HG03571 (cell line): ENCODE results near the gene SH3D21.

ENCODE experiments used
- ATAC-seq: cut with Tn5 transposase; IDR thresholded peaks from one replicate; pipeline ENCODE4 v1.9.1; 2021; ENCODE audit not compliant: unreplicated experiment

SH3D21 gene

DNA sequence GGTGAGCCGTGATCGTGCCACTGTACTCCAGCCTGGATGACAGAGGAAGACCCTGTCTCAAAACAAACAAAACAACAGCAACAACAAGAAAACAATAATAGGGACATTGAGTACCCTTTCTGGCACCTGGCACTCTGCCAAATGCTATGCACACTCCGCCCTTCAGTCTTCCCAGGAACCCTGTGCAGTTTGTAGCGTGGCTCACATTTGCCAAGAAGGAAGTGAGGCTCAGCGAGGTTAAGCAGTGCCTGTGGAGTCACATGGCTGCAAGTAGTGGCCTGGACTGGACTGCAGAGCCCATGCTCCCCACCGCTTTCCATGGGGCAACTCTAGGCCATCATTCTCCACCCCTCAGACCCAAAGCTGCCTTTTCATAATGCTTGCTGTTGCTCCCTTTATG lies 22.5 kb downstream of the SH3D21 start:
- no peak for ATAC-seq

DNA sequence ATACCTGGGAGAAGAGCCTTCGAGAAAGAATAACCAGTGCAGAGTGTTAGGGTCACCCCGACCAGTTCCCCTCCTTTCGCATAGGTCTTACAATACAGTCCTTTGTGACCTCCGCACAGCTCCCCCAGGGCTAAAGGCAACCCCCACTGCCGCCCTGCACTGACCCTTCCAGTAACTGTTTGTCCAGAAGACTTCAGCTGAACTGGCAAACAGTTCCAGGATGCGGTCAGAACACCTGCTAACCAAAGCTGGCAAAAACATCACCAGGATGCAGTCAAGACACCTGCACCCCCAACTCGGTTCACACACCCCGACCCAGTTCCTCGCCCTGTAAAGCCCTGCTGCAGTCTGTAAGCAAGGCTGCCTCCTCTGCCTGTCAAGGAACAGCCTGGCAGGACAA lies 23.6 kb downstream of the SH3D21 start:
- ATAC-seq, result no peak

DNA sequence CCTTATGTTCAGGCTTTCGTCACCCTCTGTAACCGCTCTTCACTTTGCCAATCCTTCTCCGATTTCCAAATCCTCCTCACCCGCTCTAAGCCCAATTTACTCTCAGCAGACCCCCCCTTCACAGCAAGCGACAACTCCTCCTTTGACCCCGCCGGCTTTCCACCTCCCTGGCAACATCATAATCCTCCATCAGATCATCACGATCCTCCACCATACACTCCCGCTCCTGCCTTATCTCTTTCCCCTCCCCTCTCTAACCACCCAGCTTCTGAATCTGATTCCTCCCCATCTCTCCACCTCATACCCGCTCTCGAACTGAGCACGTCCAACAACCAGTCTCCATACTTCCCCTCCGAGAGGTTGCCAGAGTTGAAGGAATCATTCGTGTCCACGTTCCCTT lies 24.8 kb downstream of the SH3D21 start:
- no peak for ATAC-seq

DNA sequence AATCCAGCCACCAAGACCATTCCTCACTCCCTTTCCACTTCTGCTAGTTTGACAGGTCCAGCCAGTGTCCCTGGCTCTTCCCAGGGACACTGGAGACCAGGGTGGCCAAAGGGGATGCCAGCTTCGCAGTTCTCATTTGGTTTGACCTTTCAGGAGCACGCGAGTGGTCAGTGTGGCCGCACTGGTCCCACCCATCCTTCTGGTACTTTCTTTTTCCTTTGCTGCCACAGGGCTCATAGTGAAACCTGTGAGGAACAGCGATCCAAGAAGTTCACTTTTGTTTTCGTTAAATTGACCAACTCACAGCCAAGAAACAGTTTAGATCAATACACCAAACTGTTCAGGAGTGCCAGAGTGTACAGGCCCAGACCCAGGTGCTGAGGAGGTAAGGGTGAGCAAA lies 31.7 kb downstream of the SH3D21 start:
- ATAC-seq, result no peak

GRCh38 chr1:36339215-36339614 lies 33.0 kb downstream of the SH3D21 start:
- ATAC-seq, result no peak

GRCh38 chr1:36339615-36340014 lies 33.4 kb downstream of the SH3D21 start:
- no peak for ATAC-seq

DNA sequence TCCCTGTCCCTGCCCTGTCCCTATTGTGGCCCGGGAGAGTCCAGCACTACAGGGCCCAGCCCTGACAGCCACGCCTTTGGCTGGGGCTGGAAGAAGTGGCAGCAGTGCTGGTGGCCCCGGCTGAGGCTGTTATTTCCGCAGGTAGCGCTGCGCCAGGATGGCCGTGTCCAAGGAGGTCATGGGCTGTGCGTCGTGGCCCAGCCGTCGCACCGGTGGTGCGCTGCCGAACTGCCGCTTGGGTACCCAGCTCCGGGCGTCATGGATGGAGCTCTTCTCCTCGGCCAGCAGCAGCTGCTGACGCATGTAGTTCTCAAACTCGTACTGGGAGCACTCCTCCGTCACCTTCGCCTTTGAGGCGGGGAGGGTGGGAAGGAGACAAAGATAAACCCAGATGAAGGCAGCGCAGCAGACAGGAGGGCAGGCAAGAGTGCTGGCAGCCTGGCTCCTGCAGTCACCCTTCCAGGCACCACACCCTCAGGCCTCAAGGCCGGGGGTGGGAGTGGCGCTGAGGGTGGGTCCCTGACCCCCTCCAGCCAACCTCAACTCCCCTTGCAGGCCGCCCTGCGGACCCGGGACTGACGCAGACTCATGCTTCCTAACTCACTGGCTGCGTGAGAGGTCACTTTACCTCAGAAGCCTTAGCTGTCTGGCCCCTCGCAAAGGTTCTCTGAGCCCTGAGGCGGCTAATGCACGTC lies 35.6 kb downstream of the SH3D21 start:
- ATAC-seq, result no peak

- no peak for ATAC-seq
Observed at GRCh38 chr1:36342426-36343185, 36.4 kb downstream of the SH3D21 start.

DNA sequence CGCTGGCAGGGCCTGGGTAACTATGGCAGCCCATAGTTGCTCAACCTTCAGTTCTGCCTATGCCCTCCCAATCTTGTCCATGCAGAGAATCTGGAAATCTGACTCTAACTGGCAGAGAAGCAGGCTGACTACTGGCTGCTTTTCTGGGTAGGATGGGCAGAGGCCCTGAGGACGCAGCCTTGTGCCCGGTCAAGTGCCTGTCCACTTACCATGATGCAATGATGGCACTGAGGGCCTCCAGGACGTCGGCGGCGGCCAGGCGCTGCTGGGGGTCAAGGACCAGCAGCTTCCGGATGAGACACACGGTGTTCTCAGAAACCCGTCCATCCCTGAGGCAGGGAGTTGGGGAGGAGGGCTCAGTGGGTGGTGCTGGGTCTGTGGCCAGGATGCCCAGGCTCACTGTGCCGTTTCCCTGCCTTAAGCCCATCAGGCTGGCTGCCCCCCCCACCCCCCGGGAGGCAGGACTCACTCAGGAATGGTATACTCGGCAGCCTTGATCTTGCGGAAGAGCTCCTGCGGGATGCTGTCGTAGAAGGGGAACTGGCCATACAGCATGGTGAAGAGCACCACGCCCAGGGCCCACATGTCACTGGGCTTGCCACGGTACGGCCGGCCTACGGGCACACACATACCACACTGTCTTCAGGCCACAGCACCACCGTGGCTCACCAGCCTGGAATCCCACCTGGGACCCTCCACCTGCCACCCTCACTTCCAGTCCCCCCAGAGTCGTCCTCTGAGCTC lies 37.7 kb downstream of the SH3D21 start:
- no peak for ATAC-seq

DNA sequence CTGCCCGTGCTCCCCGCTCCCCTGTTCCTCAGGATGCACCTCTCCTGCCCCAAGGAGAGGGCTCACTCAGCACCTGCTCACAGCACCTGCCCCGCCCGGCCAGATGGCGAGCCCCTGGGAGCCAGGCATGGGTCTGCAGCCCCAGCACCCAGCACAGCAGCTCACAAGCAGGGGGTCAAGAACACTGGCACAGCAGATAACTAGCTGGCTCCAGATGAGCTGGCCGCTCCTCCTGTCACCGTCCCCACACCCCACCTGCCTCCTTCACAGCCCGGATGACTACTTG lies 38.2 kb downstream of the SH3D21 start:
- ATAC-seq, result no peak

DNA sequence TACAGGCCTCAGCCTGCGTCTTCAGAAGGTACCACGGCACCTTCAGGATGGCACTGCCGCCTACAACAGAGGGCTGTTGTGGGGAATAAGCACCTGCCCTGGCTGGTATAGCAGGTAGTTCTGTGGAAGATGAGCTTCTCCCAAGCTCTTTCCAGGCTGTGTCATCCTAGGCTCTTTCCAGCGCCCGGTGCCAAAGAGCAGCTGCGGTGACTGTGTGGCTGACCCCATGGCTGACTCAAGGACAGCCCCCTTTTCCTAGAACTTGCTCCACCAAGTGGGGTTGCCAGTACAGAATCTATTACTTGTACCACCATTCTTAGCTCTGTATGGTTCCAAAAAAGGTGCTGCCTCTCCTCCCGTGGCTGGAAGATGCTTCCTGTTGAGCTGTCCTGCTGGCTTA lies 39.2 kb downstream of the SH3D21 start:
- ATAC-seq, result no peak

DNA sequence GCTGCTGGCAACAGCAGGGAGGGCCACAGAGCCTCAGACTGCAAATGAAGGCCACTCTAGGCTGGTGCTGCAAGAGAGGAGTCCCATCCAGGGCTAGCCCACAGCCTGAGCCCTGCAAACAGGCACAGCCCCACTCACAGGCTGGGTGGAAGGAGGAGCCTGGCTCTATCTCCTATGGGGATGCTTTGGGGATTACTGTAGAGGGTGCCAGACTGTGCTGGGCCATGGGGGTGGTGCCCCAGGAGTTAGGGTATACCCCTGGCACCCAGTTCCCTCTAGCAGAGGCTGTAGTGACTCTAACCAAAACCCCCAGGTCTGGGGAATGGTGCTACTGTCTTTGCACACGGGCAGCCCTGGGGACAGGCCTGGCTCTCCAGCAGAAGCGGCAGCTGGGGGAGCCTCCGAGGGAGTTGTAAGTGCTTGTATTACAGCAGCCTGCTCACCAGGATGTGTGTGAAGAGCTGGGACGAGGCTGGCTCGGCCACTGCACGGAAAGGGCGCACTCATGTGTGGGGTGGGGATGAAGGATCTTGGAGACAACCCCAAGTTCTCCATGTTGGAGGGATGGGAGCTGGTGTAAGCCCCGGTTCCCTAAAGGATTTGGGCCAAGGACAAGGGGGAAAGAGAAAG lies 40.7 kb downstream of the SH3D21 start:
- ATAC-seq, result no peak

DNA sequence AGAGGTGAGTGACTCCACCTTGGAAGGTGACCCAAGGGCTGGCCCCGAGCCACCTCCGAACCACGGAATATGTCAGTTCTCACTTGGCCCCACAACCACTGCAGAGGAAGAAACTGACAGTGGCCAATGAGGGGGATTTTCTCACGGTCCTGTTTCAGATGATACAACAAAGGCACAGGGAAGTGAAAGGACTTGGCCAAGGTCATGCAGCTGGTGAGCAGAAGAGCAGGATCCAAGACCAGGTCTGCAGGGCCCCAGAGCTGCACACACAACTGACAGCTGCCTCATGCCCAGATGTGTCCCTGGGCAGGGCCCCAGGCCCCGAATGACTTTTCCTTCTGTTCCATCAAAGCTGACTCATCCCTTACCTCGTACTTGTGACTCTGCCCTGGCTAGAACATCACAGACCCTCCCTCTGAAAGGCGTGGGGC lies 43.1 kb downstream of the SH3D21 start:
- ATAC-seq, result peak; percentile 58

DNA sequence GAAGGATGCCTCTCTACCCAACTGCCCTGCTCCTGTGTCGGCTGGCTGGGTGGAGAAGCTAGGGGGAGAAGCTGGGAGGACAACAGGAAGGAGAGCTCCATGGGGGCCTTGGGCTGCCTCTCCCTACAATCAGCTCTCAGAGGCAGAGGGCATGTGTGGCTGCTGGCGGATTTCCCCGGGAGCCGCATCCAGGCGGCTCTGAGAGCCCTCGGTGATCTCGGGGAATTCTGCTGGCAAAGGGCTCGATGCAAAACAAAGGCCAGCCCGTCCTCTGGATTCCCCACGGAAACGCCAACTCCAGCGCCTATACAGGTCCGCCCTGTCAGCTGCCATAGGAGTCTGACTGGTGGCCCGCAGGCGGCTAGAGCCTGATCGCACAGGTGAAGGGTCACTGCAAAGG lies 43.7 kb downstream of the SH3D21 start:
- ATAC-seq, result no peak

DNA sequence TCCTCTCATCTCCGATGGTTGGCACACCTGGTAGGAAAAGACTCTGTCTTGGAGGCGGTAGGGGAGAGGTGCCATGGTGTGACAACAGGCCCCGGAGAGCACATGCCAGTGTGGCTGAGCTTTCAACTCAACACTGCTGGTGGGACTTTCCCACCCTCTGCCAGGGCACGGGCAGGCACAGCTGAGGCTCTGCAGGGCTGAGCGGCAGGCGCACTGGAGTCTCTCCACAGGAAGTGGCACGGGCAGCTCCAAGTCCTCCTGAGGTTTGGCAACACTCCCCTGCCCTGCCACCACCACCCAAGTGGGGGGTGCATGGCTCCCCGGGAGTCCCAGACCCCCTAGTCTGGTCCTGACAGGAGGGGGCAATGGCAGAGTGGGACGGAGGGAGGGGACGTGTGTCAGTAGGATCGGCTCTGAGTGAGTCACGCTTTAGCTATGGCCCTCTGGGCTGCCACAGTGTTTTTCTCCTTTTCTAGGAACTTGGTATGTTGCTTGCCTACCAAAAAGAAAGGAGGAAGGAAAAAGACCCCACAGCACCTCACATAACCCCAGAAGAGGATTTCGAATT lies 44.6 kb downstream of the SH3D21 start:
- no peak for ATAC-seq

DNA sequence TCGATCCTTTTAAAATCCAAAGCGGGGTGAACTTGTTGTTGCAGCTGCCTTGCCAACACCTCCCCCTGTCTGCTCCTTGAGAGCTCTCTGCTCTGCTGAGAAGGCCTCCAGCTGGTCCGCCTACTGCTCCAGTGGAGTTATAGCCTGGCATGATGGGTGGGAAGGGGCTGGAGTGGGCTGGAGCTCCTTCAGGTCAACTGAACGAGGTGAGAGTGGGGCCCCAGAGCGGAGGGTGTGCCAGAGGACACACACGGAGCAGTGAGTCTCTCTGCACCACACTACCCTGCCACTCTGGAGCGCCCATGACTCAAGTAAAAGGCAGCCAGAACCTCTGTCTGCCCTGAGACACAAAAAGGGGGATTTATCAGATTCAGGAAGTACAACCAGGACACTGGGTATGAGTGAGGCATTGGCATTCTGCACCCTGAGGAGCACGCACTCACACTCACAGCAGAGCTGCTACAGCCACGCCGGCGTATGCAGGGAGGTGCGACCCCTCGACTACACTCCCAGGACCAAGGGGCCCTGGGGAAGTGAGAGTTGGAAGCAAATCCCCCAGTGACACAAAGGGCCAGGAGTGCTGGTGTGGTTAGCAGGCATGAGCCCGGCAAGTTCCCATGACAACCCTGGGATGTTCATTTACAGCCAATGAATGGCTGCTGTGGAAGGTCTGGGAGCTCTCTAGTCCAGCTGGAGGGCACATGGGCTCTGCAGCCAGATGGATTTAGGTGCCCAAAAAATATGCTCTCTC lies 45.2 kb downstream of the SH3D21 start:
- ATAC-seq, result no peak

DNA sequence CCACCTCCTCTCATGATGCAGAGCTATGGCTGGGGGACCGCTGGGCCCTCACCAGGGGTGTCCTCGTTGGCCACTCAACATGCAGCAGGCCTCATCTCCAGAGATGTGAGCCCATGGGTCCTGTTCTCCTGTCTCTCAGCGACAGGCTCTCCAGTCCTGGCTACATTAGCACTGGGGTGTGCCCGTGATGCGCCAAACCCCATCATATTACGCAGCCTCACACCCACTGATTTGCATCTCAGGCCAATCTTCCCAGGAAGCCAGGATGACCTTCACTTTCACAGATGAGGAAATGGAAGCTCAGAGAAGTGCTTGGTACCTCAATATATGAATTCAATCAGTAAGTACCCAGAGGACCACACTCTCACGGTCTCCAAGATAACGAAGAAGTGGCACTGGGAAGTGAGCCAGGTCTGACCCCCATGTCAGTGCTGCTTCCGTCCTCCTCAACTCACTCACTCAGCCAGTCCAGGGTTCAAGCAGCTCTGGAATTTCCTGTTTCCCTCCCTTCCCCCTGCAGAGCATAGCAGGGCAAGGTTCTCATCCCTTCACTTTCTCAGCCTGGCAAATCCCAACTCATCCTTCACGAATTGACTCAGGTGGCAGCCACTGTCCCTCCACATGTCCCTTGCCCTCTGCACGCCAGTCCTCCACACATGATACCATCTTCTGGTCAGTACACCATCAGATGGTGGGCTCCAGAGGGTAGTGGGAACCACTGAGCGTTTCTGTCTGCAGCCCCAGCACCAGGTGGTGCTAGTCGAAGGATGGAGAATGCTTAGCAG lies 46.1 kb downstream of the SH3D21 start:
- no peak for ATAC-seq

GRCh38 chr1:36352910-36353878 lies 47.0 kb downstream of the SH3D21 start:
- ATAC-seq, result no peak

GRCh38 chr1:36354486-36354885 lies 48.3 kb downstream of the SH3D21 start:
- no peak for ATAC-seq
